Naive thymus-derived CD8-positive, alpha-beta T cell (primary cell): ENCODE results near the gene HSD11B1. TPM values are rescaled to one million over a fixed set of nuclear protein-coding genes. Genes with fewer than 3 reads are reported as not detected.

Experiments
- ATAC-seq, 2 donors: fragments of 150-1000 bp; cut with Tn5 transposase in 1 of 2; sonication (Bioruptor Pico), chemical (Tn5 transposase) in 1 of 2; 1 replicate in 1 of 2; 2 replicates in 1 of 2; pipeline ENCODE4 v1.10.0; 2021; ENCODE audit warnings: mild to moderate bottlenecking in 2 of 2, moderate library complexity in 2 of 2
- POLR2A ChIA-PET: fragments of 350-600 bp; sonication (Branson Sonifier 250); formaldehyde crosslinking; loops from one replicate; lab custom pipeline; 2021; ENCODE audit warnings: antibody characterized with exemption; lab: Charles Lee
- DNase-seq, 10 donors: peaks; one replicate each; pipeline versions ENCODE4 v3.0.0 to v3.0.0-alpha.2; 2020 to 2022
- H3K27ac Mint-ChIP-seq, 10 donors: one replicate each; pipeline ENCODE4 v1.8.0; 2020 to 2022; ENCODE audit warnings: mild to moderate bottlenecking in 10 of 10, mixed read lengths in 10 of 10, moderate library complexity in 4 of 10, inconsistent platforms in 1 of 10
- H3K27me3 Mint-ChIP-seq, 5 donors: one replicate each; pipeline ENCODE4 v1.8.0; 2021 to 2022; ENCODE audit warnings: mixed read lengths in 5 of 5
- H3K36me3 Mint-ChIP-seq, 3 donors: one replicate each; pipeline ENCODE4 v1.8.0; 2020 to 2022; ENCODE audit warnings: mixed read lengths in 3 of 3, mild to moderate bottlenecking in 2 of 3, inconsistent platforms in 1 of 3
- H3K4me1 Mint-ChIP-seq, 4 donors: one replicate each; pipeline ENCODE4 v1.8.0; 2021 to 2022; ENCODE audit warnings: mixed read lengths in 4 of 4
- H3K4me3 Mint-ChIP-seq, 10 donors: one replicate each; pipeline ENCODE4 v1.8.0; 2020 to 2022; ENCODE audit warnings: mild to moderate bottlenecking in 10 of 10, mixed read lengths in 10 of 10, moderate library complexity in 6 of 10, inconsistent platforms in 1 of 10
- H3K9me3 Mint-ChIP-seq, 9 donors: one replicate each; pipeline ENCODE4 v1.8.0; 2020 to 2022; ENCODE audit warnings: mixed read lengths in 9 of 9, mild to moderate bottlenecking in 3 of 9, inconsistent platforms in 1 of 9, moderate library complexity in 1 of 9
- polyA plus RNA-seq, 3 donors: library from polyadenylated mRNA; unstranded; fragments of 300-500 nt; fragmentation: Illumina TruSeq; gene quantifications; one replicate each; pipeline ENCODE4 v1.2.3, GENCODE V29; 2021
- total RNA-seq, 8 experiments: library from RNA in 2 of 8; stranded (reverse) in 2 of 8; gene quantifications; one replicate each; pipeline ENCODE4 v1.2.3 and lab custom pipeline; 2021 to 2026

Gene HSD11B1
- total and polyA plus RNA-seq, 5 experiments from 2014 or later, result 0.30 TPM; not detected in 4

GRCh38 chr1:209749205-209749604 is 44.6 kb downstream of the HSD11B1 start:
- Mint-ChIP-seq H3K4me1 (peaks cover 22 to 65% (median 55%) of the 10 kb centered on the region in 4 donors), H3K27ac (peak overlapping the region in 7 of 10 donors; percentile 4 to 94 (median 59)), H3K9me3 (no peaks in the 10 kb centered on the region), H3K36me3 (no peaks in the 10 kb centered on the region), H3K4me3 (no peak overlapping the region), H3K27me3 (no peaks in the 10 kb centered on the region)
- DNase-seq (no peak), ATAC-seq (no peak)
- POLR2A ChIA-PET, result interaction anchor here (1.6 to 34.0 kb wide), 2 partner anchors 26 to 65 kb away, joined by 4 to 1192 read pairs; partner anchors contain the start of gene C1orf74

- H3K4me3 Mint-ChIP-seq, result peak overlapping the region in 1 of 10 donors; percentile 9
- peaks cover 22 to 70% (median 57%) of the 10 kb centered on the region in 4 donors for H3K4me1 Mint-ChIP-seq
- POLR2A ChIA-PET, result interaction anchor here (1.6 to 34.0 kb wide), 2 partner anchors 26 to 66 kb away, joined by 4 to 1192 read pairs; partner anchors contain the start of gene C1orf74
- no peaks in the 10 kb centered on the region for H3K9me3 Mint-ChIP-seq
- peak overlapping the region in 8 of 10 donors; percentile 4 to 97 (median 58) for H3K27ac Mint-ChIP-seq
- ATAC-seq (no peak), DNase-seq (no peak)
- H3K36me3 Mint-ChIP-seq, result no peaks in the 10 kb centered on the region
- no peaks in the 10 kb centered on the region for H3K27me3 Mint-ChIP-seq
Measured at GRCh38 chr1:209749670-209750323, 45.2 kb downstream of the HSD11B1 start.

DNA sequence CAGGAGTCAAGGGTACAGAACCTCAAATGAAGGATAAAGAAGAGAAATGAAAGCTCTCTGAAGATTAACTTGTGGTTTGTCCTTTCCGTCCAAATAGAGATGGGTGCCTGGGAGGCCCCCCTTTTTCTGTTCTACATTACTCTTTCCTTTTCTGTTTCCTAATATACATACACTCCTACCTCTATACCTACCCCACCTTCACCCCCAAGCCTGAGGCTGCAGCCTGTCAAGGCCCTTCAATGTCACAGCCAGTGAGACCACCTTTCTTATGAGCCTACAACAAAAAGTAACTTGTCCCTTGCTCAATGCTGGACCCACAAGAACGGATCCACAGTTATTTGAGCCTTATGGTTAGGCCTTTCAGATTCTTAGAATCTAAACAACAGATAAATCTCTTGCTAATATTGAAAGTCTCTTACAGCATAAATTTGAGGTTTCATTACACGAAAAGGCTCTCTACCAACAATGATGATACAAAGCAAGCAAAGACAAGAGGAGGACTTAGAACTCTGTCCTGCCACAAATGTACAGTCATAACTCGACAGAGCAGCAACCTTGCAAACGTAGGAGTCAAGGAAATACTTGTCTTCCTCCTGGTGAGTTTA is 47.1 kb downstream of the HSD11B1 start:
- H3K4me3 Mint-ChIP-seq, result peak overlapping the region; percentile 17 to 84 (median 62)
- DNase-seq (peak in 2 of 10 donors; percentile 25 to 27), ATAC-seq (no peak)
- H3K27ac Mint-ChIP-seq, result peak overlapping the region; percentile 73 to 97 (median 89)
- POLR2A ChIA-PET, result interaction anchor here (34.0 kb wide), 1 partner anchor 24 kb away, joined by 1192 read pairs; the partner anchor contains the start of gene C1orf74
- H3K27me3 Mint-ChIP-seq, result no peaks in the 10 kb centered on the region
- no peaks in the 10 kb centered on the region for H3K9me3 Mint-ChIP-seq
- H3K36me3 Mint-ChIP-seq, result peaks cover 0 to 4% (median 0%) of the 10 kb centered on the region in 3 donors
- H3K4me1 Mint-ChIP-seq, result peaks cover 39 to 82% (median 74%) of the 10 kb centered on the region in 4 donors

DNA sequence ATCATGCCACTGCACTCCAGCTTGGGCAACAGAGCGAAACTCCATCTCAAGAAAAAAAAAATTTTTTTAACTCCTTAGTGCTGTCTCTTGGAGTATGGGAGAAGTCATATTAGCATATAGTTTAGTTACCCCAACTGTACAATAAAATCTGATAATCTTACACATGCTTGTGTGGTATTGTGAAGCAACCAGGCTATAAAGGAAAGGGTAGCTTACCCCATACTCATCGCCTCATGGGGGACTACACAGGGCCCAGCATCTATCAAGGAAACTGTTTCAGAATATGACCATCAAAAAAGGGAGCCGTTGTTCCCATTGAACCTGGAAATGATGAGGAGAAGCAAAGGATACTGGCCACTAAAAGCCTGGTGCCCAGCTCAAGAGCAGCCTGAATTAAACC is 48.2 kb downstream of the HSD11B1 start:
- no peak overlapping the region for H3K4me3 Mint-ChIP-seq

DNA sequence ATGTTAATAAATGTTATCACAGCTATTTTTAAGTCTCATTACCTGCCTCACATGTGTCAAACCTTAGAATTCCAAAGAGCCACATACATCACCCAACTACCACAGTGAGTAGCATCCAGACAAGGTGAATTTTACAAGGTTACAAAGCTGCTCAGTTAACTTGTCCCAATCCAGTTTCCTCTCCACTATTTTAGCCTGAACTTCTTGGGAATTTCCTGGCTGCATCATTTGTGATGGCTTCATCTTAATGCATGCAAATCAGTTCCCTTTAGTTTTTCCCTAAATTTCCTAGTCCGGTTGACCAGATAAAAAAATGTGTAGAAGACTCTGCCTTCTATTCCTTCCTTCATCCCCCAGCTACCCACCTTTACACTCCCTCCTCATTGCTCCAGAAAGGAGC is 50.6 kb downstream of the HSD11B1 start:
- H3K9me3 Mint-ChIP-seq, result no peaks in the 10 kb centered on the region
- H3K27me3 Mint-ChIP-seq, result no peaks in the 10 kb centered on the region
- DNase-seq, result no peak
- no peak for ATAC-seq
- POLR2A ChIA-PET, result interaction anchor here (1.0 to 34.0 kb wide), 5 partner anchors 7 to 72 kb away, joined by 3 to 1192 read pairs (median 3); partner anchors contain the start of genes C1orf74 and UTP25
- peaks cover 4 to 23% (median 17%) of the 10 kb centered on the region in 3 donors for H3K36me3 Mint-ChIP-seq
- H3K4me3 Mint-ChIP-seq, result peak overlapping the region; percentile 92 to 100 (median 97)
- peak overlapping the region; percentile 87 to 99 (median 96) for H3K27ac Mint-ChIP-seq
- peaks cover 43 to 92% (median 76%) of the 10 kb centered on the region in 4 donors for H3K4me1 Mint-ChIP-seq

More for the DNA sequence above, 48.2 kb downstream of the HSD11B1 start:
- no peaks in the 10 kb centered on the region for H3K9me3 Mint-ChIP-seq
- H3K4me1 Mint-ChIP-seq, result peaks cover 36 to 85% (median 67%) of the 10 kb centered on the region in 4 donors
- DNase-seq, result no peak
- H3K36me3 Mint-ChIP-seq, result peaks cover 0 to 4% (median 0%) of the 10 kb centered on the region in 3 donors
- ATAC-seq, result no peak
- H3K27me3 Mint-ChIP-seq, result no peaks in the 10 kb centered on the region
- POLR2A ChIA-PET, result interaction anchor here (1.1 to 34.0 kb wide), 2 partner anchors 16 to 23 kb away, joined by 3 to 1192 read pairs; partner anchors contain the start of gene C1orf74
- H3K27ac Mint-ChIP-seq, result peak overlapping the region in 5 of 10 donors; percentile 79 to 97 (median 92)

- peaks cover 6 to 30% (median 20%) of the 10 kb centered on the region in 3 donors for H3K36me3 Mint-ChIP-seq
- peak; percentile 48 to 87 (median 76) for DNase-seq
Measured at GRCh38 chr1:209755926-209756614, 51.4 kb downstream of the HSD11B1 start, which contains the start of gene TRAF3IP3. TRAF3IP3 (plus strand) TSS chr1:209756053; CDS start chr1:209760040, 3,987 bp downstream.

DNA sequence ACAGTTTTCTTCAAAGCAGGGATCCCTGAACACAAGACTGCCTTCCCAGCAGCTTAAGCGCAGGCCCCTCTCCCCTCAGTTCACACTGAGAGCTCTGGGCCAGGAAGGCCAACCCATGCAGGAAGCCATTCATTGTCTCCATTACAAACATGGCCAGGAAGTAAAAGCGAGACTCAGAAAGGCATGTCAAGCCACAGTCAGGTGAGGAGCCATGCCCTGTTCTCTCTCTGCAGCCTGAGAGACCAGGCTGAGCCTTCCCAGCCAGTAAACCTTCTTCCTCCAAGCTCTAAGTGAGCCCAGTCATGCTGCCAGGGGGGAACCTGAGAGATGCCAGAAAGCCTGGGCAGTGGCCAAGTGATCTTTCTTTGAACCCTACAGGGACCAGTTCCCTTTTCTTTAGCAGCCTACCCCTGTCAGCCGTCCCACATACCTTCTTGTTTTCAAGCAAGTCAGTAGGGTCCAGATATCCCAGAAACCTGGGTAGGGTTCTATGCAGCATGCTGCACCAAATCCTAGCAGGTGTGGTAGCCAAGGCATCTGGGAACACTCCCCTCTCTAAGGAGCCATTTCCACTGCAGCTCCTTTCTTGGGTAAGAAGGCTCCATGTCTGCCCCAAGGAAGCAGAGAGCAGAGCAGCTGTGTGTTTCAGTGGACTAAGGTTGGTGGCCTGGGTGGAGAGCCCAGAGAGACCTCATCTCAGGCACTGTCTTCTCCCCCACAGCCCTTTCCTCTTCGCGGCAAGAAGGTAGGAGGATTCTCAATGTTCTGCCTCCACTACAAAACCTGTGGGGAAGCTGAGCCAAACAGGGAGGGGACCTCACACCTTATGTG is 52.2 kb downstream of the HSD11B1 start:
- DNase-seq (peak in 6 of 10 donors; percentile 5 to 52 (median 39)), ATAC-seq (peak; percentile 45 to 68)
- H3K9me3 Mint-ChIP-seq, result no peaks in the 10 kb centered on the region
- peak overlapping the region; percentile 87 to 99 (median 96) for H3K27ac Mint-ChIP-seq
- H3K4me1 Mint-ChIP-seq, result peaks cover 44 to 92% (median 77%) of the 10 kb centered on the region in 4 donors
- POLR2A ChIA-PET, result interaction anchor here (1.7 to 34.0 kb wide), 3 partner anchors 9 to 69 kb away, joined by 5 to 1192 read pairs (median 9); partner anchors contain the start of gene C1orf74
- H3K4me3 Mint-ChIP-seq, result peak overlapping the region; percentile 92 to 100 (median 97)
- peaks cover 8 to 38% (median 27%) of the 10 kb centered on the region in 3 donors for H3K36me3 Mint-ChIP-seq
- no peaks in the 10 kb centered on the region for H3K27me3 Mint-ChIP-seq

More at GRCh38 chr1:209755926-209756614, 51.4 kb downstream of the HSD11B1 start, which contains the start of gene TRAF3IP3:
- H3K4me1 Mint-ChIP-seq, result peaks cover 43 to 92% (median 77%) of the 10 kb centered on the region in 4 donors
- peak; percentile 92 to 95 for ATAC-seq
- H3K27ac Mint-ChIP-seq, result peak within 1 kb of the TSS; percentile 87 to 99 (median 96)
- POLR2A ChIA-PET, result interaction anchor here (1.0 to 34.0 kb wide), 5 partner anchors 8 to 72 kb away, joined by 3 to 1192 read pairs (median 5); partner anchors contain the start of genes C1orf74 and UTP25
- no peaks in the 10 kb centered on the region for H3K27me3 Mint-ChIP-seq
- peak within 1 kb of the TSS; percentile 92 to 100 (median 97) for H3K4me3 Mint-ChIP-seq
- no peaks in the 10 kb centered on the region for H3K9me3 Mint-ChIP-seq

GRCh38 chr1:209758400-209758799 is 53.8 kb downstream of the HSD11B1 start:
- POLR2A ChIA-PET, result interaction anchor here (34.0 kb wide), 1 partner anchor 17 kb away, joined by 1192 read pairs; the partner anchor contains the start of gene C1orf74
- no peaks in the 10 kb centered on the region for H3K9me3 Mint-ChIP-seq
- peaks cover 8 to 53% (median 38%) of the 10 kb centered on the region in 3 donors for H3K36me3 Mint-ChIP-seq

DNA sequence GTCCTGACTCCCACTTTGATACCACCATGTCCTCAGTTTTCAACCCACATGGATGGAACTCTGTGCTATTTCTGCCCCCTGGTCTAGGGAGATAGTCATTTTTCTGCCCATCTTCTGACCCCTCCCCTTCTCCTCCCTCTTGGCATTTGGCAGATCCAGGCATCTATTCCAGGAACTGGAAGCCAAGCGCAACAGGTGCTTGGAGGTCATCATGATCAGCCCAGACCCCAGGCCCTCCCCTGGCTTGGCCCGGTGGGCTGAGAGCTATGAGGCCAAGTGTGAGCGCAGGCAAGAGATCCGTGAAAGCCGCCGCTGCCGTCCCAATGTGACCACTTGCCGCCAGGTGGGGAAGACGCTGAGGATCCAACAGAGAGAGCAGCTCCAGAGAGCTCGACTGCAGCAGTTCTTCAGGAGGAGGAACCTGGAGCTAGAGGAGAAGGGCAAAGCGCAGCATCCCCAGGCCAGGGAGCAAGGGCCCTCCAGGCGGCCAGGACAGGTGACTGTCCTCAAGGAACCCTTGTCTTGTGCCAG is 55.2 kb downstream of the HSD11B1 start:
- peaks cover 12 to 67% (median 50%) of the 10 kb centered on the region in 3 donors for H3K36me3 Mint-ChIP-seq
- H3K27me3 Mint-ChIP-seq, result no peaks in the 10 kb centered on the region
- peak overlapping the region; percentile 42 to 100 (median 96) for H3K4me3 Mint-ChIP-seq
- DNase-seq, result no peak
- POLR2A ChIA-PET, result interaction anchor here (34.0 kb wide), 1 partner anchor 16 kb away, joined by 1192 read pairs; the partner anchor contains the start of gene C1orf74
- no peaks in the 10 kb centered on the region for H3K9me3 Mint-ChIP-seq
- ATAC-seq, result no peak
- H3K4me1 Mint-ChIP-seq, result peaks cover 53 to 93% (median 83%) of the 10 kb centered on the region in 4 donors
- H3K27ac Mint-ChIP-seq, result peak overlapping the region; percentile 81 to 99 (median 93)

More at GRCh38 chr1:209758400-209758799, 53.8 kb downstream of the HSD11B1 start:
- peak overlapping the region; percentile 92 to 100 (median 97) for H3K4me3 Mint-ChIP-seq
- ATAC-seq (no peak), DNase-seq (no peak)
- H3K27me3 Mint-ChIP-seq, result no peaks in the 10 kb centered on the region
- H3K27ac Mint-ChIP-seq, result peak overlapping the region; percentile 87 to 99 (median 96)
- H3K4me1 Mint-ChIP-seq, result peaks cover 51 to 94% (median 81%) of the 10 kb centered on the region in 4 donors

DNA sequence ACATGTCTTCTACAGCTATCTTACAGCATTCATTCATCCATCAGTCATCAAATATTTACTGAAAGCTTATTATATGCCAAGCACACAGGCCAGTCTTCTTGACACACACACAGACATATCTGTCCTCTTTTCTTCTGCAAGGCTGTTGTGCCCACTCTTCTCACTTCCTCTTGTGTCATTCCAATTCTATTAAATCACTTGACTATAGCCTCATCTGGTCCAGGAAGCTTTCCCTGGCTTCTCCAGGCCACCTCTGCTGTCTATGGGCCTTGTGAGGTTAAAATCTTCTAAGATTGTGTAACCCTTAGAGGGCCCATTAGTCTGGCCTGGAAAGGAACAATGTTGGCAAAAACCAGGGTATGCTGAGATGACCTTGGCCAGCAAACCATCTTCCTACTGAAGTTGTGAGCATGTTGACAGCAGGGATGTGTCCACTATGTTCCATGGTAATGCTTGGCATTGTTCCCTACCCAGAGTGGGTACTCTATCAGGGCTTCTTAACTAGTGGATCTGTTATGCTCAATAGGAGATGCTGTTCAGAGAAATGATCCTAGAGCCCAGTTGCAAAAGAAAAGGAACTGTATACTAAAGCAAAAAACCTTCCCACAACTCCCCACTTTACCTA is 56.5 kb downstream of the HSD11B1 start:
- no peaks in the 10 kb centered on the region for H3K9me3 Mint-ChIP-seq
- POLR2A ChIA-PET, result interaction anchor here (1.3 to 34.0 kb wide), 2 partner anchors 14 to 15 kb away, joined by 3 to 1192 read pairs; partner anchors contain the start of gene C1orf74
- H3K4me1 Mint-ChIP-seq, result peaks cover 46 to 92% (median 82%) of the 10 kb centered on the region in 4 donors
- peaks cover 14 to 79% (median 59%) of the 10 kb centered on the region in 3 donors for H3K36me3 Mint-ChIP-seq
- H3K27ac Mint-ChIP-seq, result peak overlapping the region; percentile 85 to 99 (median 92)
- no peaks in the 10 kb centered on the region for H3K27me3 Mint-ChIP-seq
- no peak for DNase-seq
- ATAC-seq, result no peak
- H3K4me3 Mint-ChIP-seq, result peak overlapping the region; percentile 12 to 95 (median 76)
